ENCODE data around the gene SLC22A3. TPM values are rescaled to one million over a fixed set of nuclear protein-coding genes. Genes with fewer than 3 reads are reported as not detected.

The SLC22A3 gene
- polyA plus RNA-seq, 1 of the 3 experiments (the other 2 are of a cell fraction), result not detected

DNA sequence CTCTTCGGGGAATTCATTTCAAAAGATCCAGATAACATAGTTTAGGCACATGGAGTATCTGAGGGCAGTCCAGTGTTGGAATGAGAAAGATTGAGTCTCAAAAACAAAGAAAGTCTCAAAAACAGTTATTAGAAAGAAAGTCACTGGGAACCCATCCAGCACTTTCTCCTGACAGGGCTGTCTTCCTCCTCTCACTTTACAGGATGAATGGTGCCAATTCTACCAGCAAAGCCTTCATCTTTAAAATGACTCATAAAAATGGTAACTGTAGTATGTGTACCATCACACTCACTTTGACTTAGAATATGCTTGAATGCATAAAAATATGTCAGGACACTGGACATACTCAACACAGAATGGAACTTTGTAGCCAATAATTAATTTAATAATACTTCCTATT, 71.3 kb downstream of the SLC22A3 start:
- Histone ChIP-seq H3K79me2 (ENCODE audit: insufficient read depth) (no peaks in the 10 kb centered on the region), H3F3A (replicated peaks; ENCODE audit: insufficient read depth) (no peaks in the 10 kb centered on the region), H3K4me1 (ENCODE audit: control insufficient read depth in 1 of 2, insufficient read depth in 2 of 2, low read depth in 1 of 2, low read length in 1 of 2) (no peaks in the 10 kb centered on the region), H3K4me2 (no peak overlapping the region), H3K9me3 (no peaks in the 10 kb centered on the region), H3K27me3 (ENCODE audit: insufficient read depth) (peaks cover 9% of the 10 kb centered on the region; the same call in 1 of the 2 replicates), H3K27ac (ENCODE audit: low read depth in 2 of 2, low read length in 1 of 2) (no peak overlapping the region), H3K9ac (no peak overlapping the region), H3K9me2 (no peaks in the 10 kb centered on the region), H4K20me1 (ENCODE audit: insufficient read depth) (no peaks in the 10 kb centered on the region), H3K4me3 (ENCODE audit: low read depth in 2 of 2, low read length in 1 of 2) (no peak overlapping the region), H2AFZ (ENCODE audit: low read depth) (no peak overlapping the region), H3K36me3 (replicated peaks in 1 of 2; ENCODE audit: control insufficient read depth in 1 of 2, insufficient read depth in 2 of 2, low read length in 1 of 2) (no peaks in the 10 kb centered on the region)
- TF ChIP-seq, protein P1, sequence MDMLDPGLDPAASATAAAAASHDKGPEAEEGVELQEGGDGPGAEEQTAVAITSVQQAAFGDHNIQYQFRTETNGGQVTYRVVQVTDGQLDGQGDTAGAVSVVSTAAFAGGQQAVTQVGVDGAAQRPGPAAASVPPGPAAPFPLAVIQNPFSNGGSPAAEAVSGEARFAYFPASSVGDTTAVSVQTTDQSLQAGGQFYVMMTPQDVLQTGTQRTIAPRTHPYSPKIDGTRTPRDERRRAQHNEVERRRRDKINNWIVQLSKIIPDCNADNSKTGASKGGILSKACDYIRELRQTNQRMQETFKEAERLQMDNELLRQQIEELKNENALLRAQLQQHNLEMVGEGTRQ (IDR thresholded peaks at IDR 0.05; ENCODE audit: borderline replicate concordance, low read depth, low read length), result no peak
- no peak for TF ChIP-seq FOXM1 (IDR thresholded peaks at IDR 0.05; ENCODE audit: low read depth)
- TF ChIP-seq NRF1 (IDR thresholded peaks at IDR 0.05; ENCODE audit: low read depth, low read length), result no peak
- no peak for TF ChIP-seq NFIC (IDR thresholded peaks at IDR 0.05; ENCODE audit: borderline replicate concordance)
- no peak for TF ChIP-seq POLR2AphosphoS5 (IDR thresholded peaks at IDR 0.05; ENCODE audit: low read depth, low read length)
- TF ChIP-seq MEF2A (IDR thresholded peaks at IDR 0.05; ENCODE audit: borderline replicate concordance, low read depth), result no peak
- no peak for TF ChIP-seq EP300 (IDR thresholded peaks at IDR 0.05; ENCODE audit: borderline replicate concordance in 1 of 2, low read depth in 1 of 2, low read length in 1 of 2)
- TF ChIP-seq SMC3 (IDR thresholded peaks at IDR 0.05; ENCODE audit: low read depth, low read length), result no peak
- no peak for TF ChIP-seq RFX5 (IDR thresholded peaks at IDR 0.05; ENCODE audit: low read length)
- TF ChIP-seq TEAD4 (IDR thresholded peaks at IDR 0.05; ENCODE audit: borderline replicate concordance, insufficient read depth), result no peak
- no peak for TF ChIP-seq MXI1 (IDR thresholded peaks at IDR 0.05; ENCODE audit: low read depth, low read length)
- no peak for TF ChIP-seq FOXJ3 (CRISPR knock-in tag; IDR thresholded peaks at IDR 0.05)
- no peak for TF ChIP-seq RCOR1 (IDR thresholded peaks at IDR 0.05; ENCODE audit: low read length)
- ChIA-PET CTCF (no interaction called here), POLR2A (no interaction called here)
- no peak for DNase-seq
- WGBS (ENCODE audit: low lambda C conversion rate), result 7% methylated on average over 1 of the region's 1 CpG

DNA sequence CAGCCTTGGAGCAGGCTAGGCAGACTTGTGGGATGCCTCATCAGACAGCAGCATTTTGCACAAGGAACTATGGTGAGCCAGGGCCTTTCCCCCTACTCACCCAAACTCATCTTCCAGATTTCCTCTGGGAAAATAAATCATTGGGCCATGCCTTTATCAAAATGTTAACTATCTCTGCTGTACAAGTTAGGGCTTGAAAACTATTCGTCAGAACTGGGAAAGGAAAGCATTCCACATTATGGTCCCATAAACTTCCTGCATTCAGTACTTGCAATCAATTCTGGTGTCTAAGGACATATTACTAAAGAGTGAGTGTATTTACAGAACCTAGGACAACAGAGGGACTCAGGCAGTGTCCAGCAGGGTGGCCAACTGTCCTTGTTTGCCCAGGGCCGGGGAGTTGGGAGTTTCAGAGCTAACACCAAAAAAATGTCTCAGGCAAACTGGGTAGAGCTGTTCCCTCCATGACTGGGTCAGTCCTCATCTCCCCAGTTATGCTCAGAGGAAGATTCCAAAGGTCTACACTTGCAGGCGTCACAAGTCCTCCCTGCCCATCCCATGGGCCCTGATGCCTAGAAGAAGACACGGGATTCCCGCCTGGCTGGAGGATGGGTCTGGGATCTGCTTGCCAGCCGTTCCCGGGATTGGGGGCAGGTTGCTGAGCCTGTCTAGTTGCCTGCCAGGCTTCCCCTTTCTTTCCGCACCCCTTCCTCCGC, 72.2 kb downstream of the SLC22A3 start:
- Histone ChIP-seq H3K27me3 (ENCODE audit: insufficient read depth) (peaks cover 9% of the 10 kb centered on the region; the same call in 1 of the 2 replicates), H3K4me1 (ENCODE audit: control insufficient read depth in 1 of 2, insufficient read depth in 2 of 2, low read depth in 1 of 2, low read length in 1 of 2) (no peaks in the 10 kb centered on the region), H3F3A (replicated peaks; ENCODE audit: insufficient read depth) (no peaks in the 10 kb centered on the region), H3K36me3 (replicated peaks in 1 of 2; ENCODE audit: control insufficient read depth in 1 of 2, insufficient read depth in 2 of 2, low read length in 1 of 2) (no peaks in the 10 kb centered on the region), H4K20me1 (ENCODE audit: insufficient read depth) (no peaks in the 10 kb centered on the region), H3K27ac (ENCODE audit: low read depth in 2 of 2, low read length in 1 of 2) (no peak overlapping the region), H3K9me2 (no peaks in the 10 kb centered on the region), H3K79me2 (ENCODE audit: insufficient read depth) (no peaks in the 10 kb centered on the region), H2AFZ (ENCODE audit: low read depth) (no peak overlapping the region), H3K4me3 (ENCODE audit: low read depth in 2 of 2, low read length in 1 of 2) (no peak overlapping the region), H3K9me3 (no peaks in the 10 kb centered on the region), H3K9ac (no peak overlapping the region), H3K4me2 (no peak overlapping the region)
- POLR2A ChIA-PET, result no interaction called here
- 17% methylated on average over 8 of the region's 9 CpGs for WGBS (ENCODE audit: low lambda C conversion rate)
- no peak for DNase-seq
- CTCF ChIA-PET, result no interaction called here
- no peak for TF ChIP-seq ELF1 (IDR thresholded peaks at IDR 0.05)
- no peak for TF ChIP-seq CHD2 (IDR thresholded peaks at IDR 0.05; ENCODE audit: low read length, partially characterized antibody)
- TF ChIP-seq, protein P1 (IDR thresholded peaks at IDR 0.05; ENCODE audit: borderline replicate concordance, low read depth, low read length), result no peak
- TF ChIP-seq SIN3A (IDR thresholded peaks at IDR 0.05; ENCODE audit: borderline replicate concordance, low read depth, low read length), result no peak
- no peak for TF ChIP-seq YY1 (IDR thresholded peaks at IDR 0.05; ENCODE audit: low read depth)
- TF ChIP-seq GATA2 (CRISPR knock-in tag; IDR thresholded peaks at IDR 0.05), result no peak
- TF ChIP-seq MEF2A (IDR thresholded peaks at IDR 0.05; ENCODE audit: borderline replicate concordance, low read depth), result no peak
- TF ChIP-seq, protein P2, sequence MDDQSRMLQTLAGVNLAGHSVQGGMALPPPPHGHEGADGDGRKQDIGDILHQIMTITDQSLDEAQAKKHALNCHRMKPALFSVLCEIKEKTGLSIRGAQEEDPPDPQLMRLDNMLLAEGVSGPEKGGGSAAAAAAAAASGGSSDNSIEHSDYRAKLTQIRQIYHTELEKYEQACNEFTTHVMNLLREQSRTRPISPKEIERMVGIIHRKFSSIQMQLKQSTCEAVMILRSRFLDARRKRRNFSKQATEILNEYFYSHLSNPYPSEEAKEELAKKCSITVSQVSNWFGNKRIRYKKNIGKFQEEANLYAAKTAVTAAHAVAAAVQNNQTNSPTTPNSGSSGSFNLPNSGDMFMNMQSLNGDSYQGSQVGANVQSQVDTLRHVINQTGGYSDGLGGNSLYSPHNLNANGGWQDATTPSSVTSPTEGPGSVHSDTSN (IDR thresholded peaks at IDR 0.05), result no peak
